GM12874 (cell line): Measurements from ENCODE around the gene BTBD7.

Experiments
- TF ChIP-seq, protein P1 (sequence below): IDR thresholded peaks from 2 replicates; pipeline ENCODE4 v1.5.1; 2011; ENCODE audit warnings: low read depth, mild to moderate bottlenecking, control low read depth, low read length, moderate library complexity; ENCODE audit not compliant: insufficient read depth

Gene BTBD7

DNA sequence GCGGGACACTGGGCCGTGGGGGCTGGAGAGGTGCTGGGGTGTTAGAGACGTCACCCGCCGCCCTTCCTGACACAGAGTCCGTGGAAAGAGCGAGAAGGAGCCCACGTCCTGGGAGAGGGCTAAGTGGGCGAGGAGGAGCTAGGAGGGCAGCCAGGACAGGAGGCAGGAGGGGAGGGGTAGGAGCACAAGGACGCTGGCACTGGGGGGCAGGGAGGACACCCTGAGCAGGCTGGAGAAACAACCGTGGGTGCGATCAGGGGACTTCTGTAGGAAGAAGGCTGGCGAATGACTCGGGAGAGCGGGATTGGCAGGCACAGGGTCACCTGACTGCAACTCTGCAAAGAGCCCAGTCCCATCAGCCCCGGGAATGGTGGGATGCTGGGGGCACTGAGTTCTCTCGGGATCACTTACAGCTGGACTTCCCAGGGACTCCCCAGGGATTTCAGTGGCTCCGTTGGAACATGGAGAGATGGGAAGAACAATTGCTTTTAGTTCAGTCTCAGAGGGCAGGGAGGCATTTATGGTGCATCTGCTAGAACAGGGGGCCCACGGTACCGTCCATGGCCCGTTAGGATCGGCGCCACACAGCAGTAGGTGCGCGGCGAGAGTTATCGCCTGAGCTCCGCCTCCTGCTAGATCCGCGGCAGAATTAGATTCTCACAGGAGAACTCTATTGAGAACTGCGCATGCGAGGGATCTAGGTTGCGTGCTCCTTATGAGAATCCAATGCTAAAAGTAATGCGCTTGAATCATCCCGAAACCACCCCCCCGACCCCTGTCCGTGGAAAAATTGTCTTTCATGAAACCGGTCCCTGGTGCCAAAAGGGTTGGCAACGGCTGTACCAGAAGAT is 101.5 kb downstream of the BTBD7 start:
- TF ChIP-seq, protein P1, sequence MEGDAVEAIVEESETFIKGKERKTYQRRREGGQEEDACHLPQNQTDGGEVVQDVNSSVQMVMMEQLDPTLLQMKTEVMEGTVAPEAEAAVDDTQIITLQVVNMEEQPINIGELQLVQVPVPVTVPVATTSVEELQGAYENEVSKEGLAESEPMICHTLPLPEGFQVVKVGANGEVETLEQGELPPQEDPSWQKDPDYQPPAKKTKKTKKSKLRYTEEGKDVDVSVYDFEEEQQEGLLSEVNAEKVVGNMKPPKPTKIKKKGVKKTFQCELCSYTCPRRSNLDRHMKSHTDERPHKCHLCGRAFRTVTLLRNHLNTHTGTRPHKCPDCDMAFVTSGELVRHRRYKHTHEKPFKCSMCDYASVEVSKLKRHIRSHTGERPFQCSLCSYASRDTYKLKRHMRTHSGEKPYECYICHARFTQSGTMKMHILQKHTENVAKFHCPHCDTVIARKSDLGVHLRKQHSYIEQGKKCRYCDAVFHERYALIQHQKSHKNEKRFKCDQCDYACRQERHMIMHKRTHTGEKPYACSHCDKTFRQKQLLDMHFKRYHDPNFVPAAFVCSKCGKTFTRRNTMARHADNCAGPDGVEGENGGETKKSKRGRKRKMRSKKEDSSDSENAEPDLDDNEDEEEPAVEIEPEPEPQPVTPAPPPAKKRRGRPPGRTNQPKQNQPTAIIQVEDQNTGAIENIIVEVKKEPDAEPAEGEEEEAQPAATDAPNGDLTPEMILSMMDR = no peak

DNA sequence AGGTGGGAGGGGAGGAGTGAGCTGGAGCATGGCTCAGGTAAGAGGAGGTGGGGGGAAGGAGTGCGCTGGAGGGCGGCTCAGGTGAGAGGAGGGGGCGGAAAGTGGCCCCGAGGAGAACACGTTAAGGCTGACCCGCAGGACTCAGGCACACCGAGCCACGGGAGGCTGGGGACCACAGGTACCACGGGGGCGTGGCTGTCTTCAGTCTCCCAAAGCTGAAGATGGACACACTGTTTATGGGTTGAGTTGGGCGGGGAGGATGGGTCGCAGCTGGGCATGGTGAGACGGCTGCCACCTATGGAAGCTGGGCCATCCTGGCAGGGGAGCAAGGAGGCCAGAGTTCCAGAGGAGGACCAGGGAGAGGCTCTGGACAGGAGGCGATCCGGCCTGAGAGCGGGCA is 102.3 kb downstream of the BTBD7 start:
- TF ChIP-seq, protein P1 = no peak

DNA sequence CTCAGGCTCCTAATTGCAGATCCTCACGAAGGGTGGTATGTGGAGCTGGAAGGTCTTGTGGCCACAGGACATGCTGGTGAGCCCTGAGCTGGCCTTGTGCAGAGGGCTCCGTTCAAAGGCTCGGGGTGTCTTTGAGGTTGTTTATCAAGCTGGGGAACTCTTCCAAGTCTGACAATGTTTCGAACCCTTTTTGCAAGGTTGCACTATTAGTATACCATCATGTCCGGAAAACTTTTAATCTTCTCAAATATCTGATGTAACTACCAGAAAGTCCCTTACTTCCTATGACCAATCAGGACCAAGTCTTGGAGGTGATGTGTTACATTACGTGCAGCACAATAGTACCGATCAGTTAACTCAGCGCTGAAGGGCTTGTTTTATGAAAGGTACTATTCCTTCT is 104.3 kb downstream of the BTBD7 start:
- TF ChIP-seq, protein P1 = no peak

DNA sequence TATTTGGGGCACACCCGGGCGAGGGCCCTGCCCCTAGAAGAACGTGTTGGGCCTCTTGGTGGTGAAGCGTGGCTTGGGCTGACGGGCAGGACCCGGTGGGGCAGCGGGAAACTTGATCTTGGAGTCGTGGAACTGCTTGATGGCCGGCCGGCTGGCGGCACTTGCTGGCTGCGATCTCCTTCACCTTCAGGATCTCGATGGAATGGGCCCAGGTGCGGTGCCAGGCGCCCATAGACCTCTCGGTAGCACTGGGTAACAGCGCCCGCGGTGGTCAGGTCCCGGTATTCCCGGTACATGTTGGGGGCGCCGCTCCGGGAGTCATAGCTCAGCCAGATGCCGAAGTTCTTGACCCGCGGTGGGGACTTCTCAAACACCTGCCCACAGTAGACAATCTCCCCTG is 109.3 kb downstream of the BTBD7 start:
- TF ChIP-seq, protein P1 = no peak

DNA sequence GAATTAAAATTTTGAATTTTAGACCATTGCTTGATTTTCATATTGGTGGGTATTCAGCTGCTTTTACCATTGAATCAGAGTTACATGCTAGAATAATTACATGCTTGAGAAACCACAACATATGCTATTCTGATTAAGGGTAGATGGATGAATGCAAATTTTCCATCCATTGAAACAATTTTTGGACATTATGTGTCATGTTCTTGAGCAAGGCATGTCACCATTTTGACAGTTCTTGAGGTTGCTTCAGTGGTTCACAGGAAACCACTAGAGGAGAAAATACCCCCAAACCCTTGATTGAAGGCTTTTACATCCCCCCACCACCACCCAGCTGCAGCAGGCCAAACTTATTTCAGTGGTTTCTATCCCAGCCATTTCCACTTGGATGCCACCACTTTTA is 112.3 kb downstream of the BTBD7 start:
- TF ChIP-seq, protein P1 = no peak

DNA sequence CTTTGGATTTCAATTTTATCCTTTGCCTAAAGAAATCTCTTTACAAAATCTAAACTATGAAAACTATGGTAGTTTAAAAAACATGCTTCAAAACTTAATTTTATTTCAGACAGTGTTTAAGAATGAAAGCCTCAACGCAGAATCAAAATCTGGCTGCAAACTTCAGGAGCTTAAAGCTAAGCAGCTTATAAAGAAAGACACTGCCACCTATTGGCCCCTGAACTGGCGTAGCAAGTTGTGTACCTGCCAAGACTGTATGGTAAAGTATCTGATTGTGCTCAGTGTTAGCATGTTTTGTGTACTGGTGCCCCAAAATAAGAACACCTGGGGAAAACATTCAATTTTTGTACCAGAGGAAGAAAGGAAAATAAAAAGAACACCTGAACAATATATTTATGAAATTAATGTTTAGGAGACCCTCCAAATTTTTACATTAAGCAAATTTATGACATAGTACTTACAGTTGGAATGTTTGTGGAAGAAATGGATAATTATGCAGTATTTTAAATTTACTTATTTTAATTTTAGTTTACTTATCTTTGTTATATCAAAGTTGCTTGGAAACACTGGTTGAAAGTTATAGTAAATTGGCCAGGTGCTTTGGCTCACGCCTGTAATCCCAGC is 113.6 kb downstream of the BTBD7 start:
- TF ChIP-seq, protein P1 = peak; percentile 70

DNA sequence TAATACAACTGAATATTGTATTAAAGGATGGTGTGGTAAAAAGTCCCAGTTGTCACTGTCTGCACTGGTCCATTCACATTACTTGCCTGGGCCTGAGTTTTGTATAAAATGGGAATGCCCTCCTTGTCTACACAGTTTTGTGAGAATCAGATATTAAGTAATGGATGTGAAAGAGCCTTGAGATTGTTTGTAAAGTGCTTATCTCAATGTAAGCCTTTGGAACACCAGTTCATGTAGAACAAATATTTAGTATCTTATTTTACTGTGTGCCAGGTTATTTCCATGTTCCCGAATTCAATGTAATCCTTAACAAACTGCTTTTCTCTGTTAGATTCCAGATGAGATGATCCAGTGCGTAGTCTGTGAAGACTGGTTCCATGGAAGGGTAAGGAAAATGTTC is 118.2 kb downstream of the BTBD7 start:
- TF ChIP-seq, protein P1 = no peak
